ENCODE results near the gene LARP1.
"Not testable (repeated sequence)": the region's sequence is repeated elsewhere in the genome, so short reads cannot be mapped to it uniquely, and the experiment has no call there.

Gene LARP1

DNA sequence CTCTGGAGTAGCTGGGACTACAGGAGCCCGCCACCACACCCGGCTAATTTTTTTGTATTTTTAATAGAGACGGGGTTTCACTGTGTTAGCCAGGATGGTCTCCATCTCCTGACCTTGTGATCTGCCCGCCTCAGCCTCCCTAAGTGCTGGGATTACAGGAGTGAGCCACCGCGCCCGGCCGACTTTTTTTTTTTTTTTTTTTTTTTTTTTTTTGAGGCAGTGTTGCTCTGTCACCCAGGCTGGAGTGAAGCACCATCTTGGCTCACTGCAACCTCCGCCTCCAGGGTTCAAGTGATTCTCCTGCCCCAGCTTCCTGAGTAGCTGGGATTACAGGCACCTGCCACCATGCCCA, 80.5 kb downstream of the LARP1 start:
- DNase-seq, H3K27me3 Mint-ChIP-seq, H3K4me3 Mint-ChIP-seq, H3K27ac Mint-ChIP-seq, ATAC-seq, H3K4me1 Mint-ChIP-seq, H3K9me3 Mint-ChIP-seq: not testable (repeated sequence)

DNA sequence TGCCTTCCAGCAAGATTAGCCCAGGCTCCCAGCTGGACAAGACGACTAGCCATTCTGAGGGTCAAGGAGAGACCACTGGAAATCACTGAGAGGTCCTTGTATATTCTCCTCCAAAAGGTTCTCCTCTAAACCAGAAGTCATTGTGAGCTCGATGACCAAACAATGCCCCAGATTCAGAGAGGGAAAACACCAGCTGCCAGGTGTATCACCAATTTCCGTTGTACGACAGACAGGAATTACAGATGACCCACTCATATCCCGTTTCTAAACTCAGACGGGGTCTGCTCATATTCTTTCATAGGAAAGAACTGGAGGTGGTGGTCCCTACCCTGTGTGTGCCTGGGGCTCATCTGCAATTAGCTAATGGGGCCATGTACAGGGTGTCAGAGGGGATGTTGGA, 81.0 kb downstream of the LARP1 start:
- H3K27me3 Mint-ChIP-seq = no peaks in the 10 kb centered on the region
- no peak for ATAC-seq
- no peaks in the 10 kb centered on the region for H3K9me3 Mint-ChIP-seq
- no peak overlapping the region for H3K4me3 Mint-ChIP-seq
- DNase-seq = no peak
- H3K27ac Mint-ChIP-seq = no peak overlapping the region
- no peaks in the 10 kb centered on the region for H3K4me1 Mint-ChIP-seq

GRCh38 chr5:154837009-154837901, 82.1 kb downstream of the LARP1 start:
- DNase-seq (no peak), ATAC-seq (no peak)
- H3K27me3 Mint-ChIP-seq = no peaks in the 10 kb centered on the region
- peak overlapping the region in 1 of 2 donors; percentile 6 for H3K27ac Mint-ChIP-seq
- H3K4me1 Mint-ChIP-seq = no peaks in the 10 kb centered on the region
- H3K4me3 Mint-ChIP-seq = no peak overlapping the region
- H3K9me3 Mint-ChIP-seq = no peaks in the 10 kb centered on the region

DNA sequence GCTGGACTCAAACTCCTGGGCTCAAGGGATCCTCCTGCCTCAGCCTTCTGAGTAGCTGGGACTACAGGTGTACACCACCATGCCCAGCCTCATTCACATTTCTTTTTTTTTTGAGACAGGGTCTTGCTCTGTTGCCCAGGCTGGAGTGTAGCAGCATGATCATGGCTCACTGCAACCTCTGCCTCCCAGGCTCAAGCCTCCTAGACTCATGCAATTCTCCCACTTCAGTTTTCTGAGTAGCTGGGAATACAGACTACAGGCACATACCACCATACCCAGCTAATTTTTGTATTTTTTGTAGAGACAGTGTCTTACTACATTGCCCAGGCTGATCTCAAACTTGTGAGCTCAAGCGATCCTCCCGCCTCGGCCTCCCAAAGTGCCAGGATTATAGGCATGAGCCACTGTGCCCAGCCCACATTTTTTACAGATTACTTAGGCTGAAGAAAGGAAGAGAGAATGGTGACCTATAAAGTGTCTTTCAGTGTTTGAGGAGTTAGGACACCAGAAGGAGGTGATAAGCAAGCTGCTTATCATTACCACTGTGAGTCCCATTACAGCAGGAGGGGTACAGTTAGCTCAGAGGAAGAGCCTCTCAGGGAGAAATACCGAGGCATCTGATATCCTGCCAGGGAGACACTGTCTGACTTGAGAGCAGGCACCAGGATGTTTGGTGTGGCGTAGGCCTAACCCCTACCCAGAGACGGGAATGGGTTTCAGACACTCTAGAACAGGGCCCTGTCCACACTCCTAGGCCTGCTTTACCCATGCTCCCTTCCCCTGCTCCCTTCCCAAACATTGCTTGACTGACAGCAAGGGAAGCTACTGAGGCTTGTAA, 85.5 kb downstream of the LARP1 start:
- Mint-ChIP-seq H3K27ac (no peak overlapping the region), H3K4me1 (no peaks in the 10 kb centered on the region), H3K9me3 (no peaks in the 10 kb centered on the region), H3K4me3 (no peak overlapping the region), H3K27me3 (no peaks in the 10 kb centered on the region)
- no peak for DNase-seq
- ATAC-seq = no peak

- Mint-ChIP-seq H3K27ac (no peak overlapping the region), H3K9me3 (no peaks in the 10 kb centered on the region), H3K4me3 (no peak overlapping the region), H3K27me3 (no peaks in the 10 kb centered on the region), H3K4me1 (no peaks in the 10 kb centered on the region)
- ATAC-seq (no peak), DNase-seq (no peak)
Measured at GRCh38 chr5:154841273-154841661, 86.1 kb downstream of the LARP1 start.

DNA sequence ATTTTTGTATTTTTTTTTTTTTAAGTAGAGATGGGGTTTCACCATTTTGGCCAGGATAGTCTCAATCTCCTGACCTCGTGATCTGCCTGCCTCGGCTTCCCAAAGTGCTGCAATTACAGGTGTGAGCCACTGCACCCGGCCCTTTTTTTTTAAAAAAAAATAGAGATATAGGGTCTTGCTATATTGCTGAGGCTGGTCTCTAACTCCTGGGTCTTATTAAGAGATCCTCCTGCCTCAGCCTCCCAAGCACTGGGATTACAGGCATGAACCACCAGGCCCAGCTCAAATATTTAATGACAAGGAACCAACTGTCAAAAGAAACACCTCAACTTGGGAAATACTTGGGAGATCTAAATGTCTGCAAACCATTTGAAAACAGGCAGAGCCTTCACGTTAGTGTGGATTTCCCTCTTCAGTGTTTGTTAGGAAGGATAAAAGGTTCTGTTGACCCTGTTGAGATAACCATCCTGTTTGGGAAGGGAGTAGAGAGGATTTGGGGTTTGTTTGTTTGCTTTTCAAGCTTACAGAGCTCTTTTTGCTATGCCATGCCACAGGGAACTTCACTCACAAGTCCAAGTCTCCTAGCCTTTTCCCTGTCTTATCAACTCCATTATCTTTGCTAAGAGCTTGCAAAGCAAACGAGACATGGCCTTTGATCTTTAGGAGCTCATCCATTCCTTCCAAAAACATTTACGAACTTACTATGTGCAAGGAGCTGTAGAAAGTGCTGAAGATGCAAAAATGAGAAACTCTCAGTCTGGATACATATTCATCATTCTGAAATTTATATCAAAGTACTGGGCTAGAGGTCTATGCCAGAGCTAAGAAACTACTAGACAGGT, 87.7 kb downstream of the LARP1 start:
- no peak for DNase-seq
- Mint-ChIP-seq H3K27ac (no peak overlapping the region), H3K9me3 (no peaks in the 10 kb centered on the region), H3K4me3 (no peak overlapping the region), H3K27me3 (no peaks in the 10 kb centered on the region), H3K4me1 (no peaks in the 10 kb centered on the region)
- no peak for ATAC-seq

GRCh38 chr5:154844809-154845208, 89.6 kb downstream of the LARP1 start:
- no peak for DNase-seq

GRCh38 chr5:154849264-154849785, 94.1 kb downstream of the LARP1 start:
- Mint-ChIP-seq H3K27ac (no peak overlapping the region), H3K9me3 (no peaks in the 10 kb centered on the region), H3K4me3 (no peak overlapping the region), H3K27me3 (no peaks in the 10 kb centered on the region), H3K4me1 (peaks cover 16% of the 10 kb centered on the region)
- ATAC-seq = no peak
- DNase-seq = no peak

More at GRCh38 chr5:154844809-154845208, 89.6 kb downstream of the LARP1 start:
- H3K9me3 Mint-ChIP-seq = no peaks in the 10 kb centered on the region
- ATAC-seq = no peak
- no peaks in the 10 kb centered on the region for H3K27me3 Mint-ChIP-seq
- no peak overlapping the region for H3K27ac Mint-ChIP-seq
- H3K4me1 Mint-ChIP-seq = peaks cover 4% of the 10 kb centered on the region
- H3K4me3 Mint-ChIP-seq = no peak overlapping the region

DNA sequence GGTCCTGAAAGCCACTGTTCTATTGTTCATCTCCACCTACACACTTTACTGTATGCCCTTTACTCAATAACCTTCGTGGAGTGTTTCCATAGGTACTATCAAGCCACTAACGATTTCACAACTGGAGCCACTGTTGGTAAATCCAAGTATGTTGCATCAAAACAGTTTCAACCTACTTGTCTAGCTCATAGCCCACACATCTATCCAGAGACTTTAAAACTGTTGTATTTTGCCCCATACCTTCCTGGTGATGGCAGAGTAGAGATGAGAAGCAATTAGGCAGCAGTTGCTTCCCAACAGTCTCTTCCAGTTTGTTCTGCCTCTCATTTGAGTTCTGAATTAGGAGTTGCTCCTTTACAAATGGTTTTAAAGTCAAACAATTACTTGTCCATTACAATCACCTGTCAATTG, 94.6 kb downstream of the LARP1 start:
- ATAC-seq = no peak
- no peak overlapping the region for H3K4me3 Mint-ChIP-seq
- DNase-seq = no peak
- no peaks in the 10 kb centered on the region for H3K9me3 Mint-ChIP-seq
- no peak overlapping the region for H3K27ac Mint-ChIP-seq
- no peaks in the 10 kb centered on the region for H3K27me3 Mint-ChIP-seq
- peaks cover 16% of the 10 kb centered on the region for H3K4me1 Mint-ChIP-seq

DNA sequence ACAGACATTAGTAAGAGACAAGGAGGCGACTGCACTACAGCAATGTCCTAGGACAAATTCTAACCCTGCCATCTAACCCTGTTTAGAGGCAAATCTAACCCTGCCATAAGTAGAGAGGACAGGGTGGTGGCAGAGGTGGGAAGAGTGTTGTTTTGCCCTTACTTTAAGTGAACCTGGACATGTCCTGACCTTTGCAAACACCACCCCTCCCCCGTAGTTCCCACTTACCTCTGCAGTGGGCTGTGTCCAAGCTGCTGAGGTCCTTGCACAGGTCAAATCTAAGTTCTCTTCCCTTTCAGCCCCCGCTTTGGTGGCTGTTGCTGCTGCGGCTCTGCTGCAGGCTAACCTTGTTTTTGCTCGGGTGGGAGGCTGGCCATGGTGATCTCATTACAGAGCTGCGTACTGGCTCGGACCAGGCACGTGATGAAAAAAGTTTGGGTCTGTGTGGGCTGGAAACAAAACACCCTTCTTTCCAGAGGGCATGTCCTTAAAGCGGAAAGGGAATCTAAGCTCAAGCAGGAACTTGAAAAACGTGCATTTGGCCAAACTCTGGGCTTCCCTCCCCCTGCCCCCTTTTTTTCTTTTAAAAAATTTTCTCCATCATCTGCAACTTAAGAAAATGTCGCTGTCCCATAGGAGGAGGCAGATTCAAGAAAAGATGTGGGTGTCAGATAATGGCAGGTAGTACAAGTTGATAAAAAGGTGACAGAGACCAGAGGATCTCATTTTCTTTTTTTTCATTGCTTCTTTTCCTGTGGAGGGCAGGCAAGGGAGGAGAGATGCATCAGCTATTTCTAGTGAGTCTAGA, 95.3 kb downstream of the LARP1 start, which contains the start of gene FAXDC2:
Gene FAXDC2 (minus strand): TSS at position 349 of the 808 bp plus-strand sequence. CDS start 12,425 bp downstream, outside the sequence.
- H3K4me1 Mint-ChIP-seq = peaks cover 16% of the 10 kb centered on the region
- no peaks in the 10 kb centered on the region for H3K9me3 Mint-ChIP-seq
- ATAC-seq (peak; percentile 23), DNase-seq (no peak)
- H3K27ac Mint-ChIP-seq = peak within 1 kb of the TSS in 1 of 2 donors; percentile 54
- no peaks in the 10 kb centered on the region for H3K27me3 Mint-ChIP-seq
- no peak within 1 kb of the TSS for H3K4me3 Mint-ChIP-seq

- H3K27ac Mint-ChIP-seq = no peak overlapping the region
- H3K4me3 Mint-ChIP-seq = no peak overlapping the region
- H3K27me3 Mint-ChIP-seq = no peaks in the 10 kb centered on the region
- H3K4me1 Mint-ChIP-seq = peaks cover 16% of the 10 kb centered on the region
- no peak for ATAC-seq
- DNase-seq = no peak
- no peaks in the 10 kb centered on the region for H3K9me3 Mint-ChIP-seq
Measured at GRCh38 chr5:154851351-154851750, 96.2 kb downstream of the LARP1 start.

DNA sequence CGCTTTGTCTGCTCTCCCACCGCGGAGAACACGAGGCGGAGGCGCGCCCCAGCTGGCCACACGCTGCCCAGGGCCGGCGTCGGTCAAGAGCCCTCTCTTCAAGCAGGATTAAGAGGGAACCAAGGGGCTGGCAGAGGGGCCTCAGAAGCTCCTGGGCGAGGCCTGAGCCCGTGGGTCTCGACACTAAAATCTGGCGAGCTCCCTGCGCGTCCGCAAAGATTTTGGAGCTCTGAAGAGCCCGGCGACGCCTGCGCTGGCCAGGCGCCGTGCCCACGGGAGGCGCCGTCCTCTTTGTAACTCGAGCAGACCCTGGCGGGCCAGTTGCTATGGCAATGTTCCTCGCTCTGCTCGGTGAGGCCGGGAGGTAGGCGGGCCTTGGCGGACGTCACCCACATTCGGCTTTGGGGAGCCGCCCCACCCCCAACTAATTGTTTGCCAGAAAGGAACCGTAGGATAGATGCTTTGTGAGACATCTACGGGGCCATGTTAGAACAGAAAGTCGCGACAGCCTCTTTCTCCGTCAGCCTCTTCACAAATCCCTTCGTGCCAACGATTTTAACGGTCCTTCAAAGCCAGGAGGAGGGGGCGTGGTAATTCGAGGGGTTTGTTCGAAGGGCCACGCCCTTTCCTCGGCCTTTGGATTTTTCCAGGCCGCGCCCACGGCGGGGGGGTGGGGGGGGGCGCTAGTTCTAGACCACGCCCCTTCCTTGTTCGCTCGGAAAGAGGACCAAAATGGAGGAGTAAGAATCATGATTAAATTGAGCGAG, 102.5 kb downstream of the LARP1 start:
- Mint-ChIP-seq H3K4me3 (peak overlapping the region; percentile 89 to 97), H3K4me1 (peaks cover 41% of the 10 kb centered on the region), H3K9me3 (no peaks in the 10 kb centered on the region), H3K27me3 (no peaks in the 10 kb centered on the region), H3K27ac (peak overlapping the region; percentile 94 to 99)
- DNase-seq = peak; percentile 83 to 86
- peak; percentile 66 for ATAC-seq

DNA sequence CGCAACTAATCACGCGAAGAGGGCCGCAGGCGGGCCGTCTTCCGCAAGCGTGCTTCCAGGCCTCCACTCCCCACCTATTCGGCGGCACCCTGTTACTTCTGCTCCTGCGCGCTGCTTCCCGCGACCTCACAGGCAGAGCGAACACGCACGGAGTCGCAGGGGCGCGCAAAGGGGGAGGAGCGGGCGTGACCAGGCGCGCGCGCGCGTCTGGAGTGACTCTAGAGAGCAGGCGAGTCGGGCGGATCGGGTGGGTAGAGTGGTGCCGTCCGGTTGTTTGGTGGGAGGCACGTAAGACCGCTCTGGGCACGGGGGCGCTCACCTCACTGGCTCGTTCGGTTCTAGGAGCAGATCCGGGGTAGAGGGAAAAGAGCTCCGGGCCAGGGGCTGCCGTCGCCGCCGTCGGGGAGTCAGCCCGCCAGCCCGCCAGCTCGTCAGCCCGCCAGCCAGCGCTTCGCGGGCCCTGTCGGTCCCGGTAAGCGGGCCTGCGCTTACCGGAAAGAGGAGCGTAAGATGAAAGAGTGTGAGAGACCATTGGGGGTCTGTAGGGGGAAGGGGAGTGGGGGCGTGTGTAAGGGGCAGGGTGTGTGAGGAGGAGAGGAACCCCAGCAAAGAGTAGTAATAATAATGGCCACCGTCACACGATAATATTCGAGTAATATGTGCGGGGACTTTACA, 103.3 kb downstream of the LARP1 start, which contains the start of gene CNOT8:
Gene CNOT8 (plus strand): TSS at position 331 of the 675 bp plus-strand sequence. CDS start 4,652 bp downstream, outside the sequence.
- DNase-seq = peak; percentile 98
- H3K27ac Mint-ChIP-seq = peak within 1 kb of the TSS; percentile 94 to 99
- ATAC-seq = peak; percentile 94
- no peaks in the 10 kb centered on the region for H3K9me3 Mint-ChIP-seq
- peaks cover 48% of the 10 kb centered on the region for H3K4me1 Mint-ChIP-seq
- peak within 1 kb of the TSS; percentile 89 to 97 for H3K4me3 Mint-ChIP-seq
- no peaks in the 10 kb centered on the region for H3K27me3 Mint-ChIP-seq
